ENCODE results near the gene P3H3.

Gene P3H3

DNA sequence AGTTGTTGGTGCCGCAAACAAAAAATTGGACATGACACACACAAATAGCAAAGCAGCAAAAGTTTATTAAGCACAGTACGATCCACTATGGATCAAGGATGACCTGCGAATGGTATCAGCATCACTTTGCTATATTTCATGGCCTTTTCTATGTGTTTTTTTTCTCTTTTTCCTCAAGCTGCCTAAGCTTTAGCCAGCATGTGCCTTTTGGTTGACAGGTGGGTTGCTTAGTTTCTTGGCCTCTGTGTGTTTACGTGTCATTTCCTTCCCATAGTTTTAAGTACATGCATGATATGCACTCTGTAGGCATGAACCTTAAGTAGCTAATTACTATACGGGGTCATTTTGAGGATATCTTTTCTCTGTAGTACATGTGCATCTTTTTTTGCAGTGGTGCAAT is 29.1 kb upstream of the P3H3 start:
- DNase-seq: no peak

DNA sequence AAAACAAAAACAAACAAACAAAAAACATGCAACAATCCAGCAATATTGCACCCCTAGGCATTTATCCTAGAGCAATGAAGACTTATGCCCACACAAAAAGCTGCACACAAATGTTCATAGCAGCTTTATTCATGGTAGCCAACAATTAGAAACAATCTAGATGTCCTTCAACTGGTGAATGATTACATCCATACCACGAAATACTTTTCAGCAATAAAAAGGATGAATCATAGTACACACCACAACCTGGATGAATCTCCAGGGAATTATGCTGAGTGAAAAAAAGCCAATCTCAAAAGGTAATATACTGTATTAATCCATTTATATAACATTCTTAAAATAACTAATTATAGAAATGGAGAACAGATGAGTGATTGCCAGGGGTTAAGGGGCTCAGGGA is 21.0 kb upstream of the P3H3 start:
- DNase-seq: peak; percentile 33

DNA sequence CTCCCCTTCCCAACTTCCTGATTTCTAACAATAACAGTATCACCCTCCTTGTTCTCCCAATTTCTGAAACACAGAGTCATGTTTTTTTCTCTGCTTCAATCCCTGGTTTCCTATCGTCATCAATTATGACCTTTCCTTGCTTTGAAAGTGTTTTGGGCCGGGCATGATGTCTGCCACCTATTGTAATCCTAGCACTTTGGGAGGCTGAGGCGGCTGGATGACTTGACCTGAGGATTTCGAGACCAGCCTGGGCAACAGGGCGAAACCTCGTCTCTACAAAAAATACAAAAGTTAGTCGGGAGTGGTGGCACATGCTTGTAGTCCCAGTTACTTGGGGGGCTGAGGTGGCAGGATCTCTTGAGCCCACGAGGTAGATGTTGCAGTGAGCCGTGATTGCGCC is 19.2 kb upstream of the P3H3 start:
- no peak for DNase-seq

DNA sequence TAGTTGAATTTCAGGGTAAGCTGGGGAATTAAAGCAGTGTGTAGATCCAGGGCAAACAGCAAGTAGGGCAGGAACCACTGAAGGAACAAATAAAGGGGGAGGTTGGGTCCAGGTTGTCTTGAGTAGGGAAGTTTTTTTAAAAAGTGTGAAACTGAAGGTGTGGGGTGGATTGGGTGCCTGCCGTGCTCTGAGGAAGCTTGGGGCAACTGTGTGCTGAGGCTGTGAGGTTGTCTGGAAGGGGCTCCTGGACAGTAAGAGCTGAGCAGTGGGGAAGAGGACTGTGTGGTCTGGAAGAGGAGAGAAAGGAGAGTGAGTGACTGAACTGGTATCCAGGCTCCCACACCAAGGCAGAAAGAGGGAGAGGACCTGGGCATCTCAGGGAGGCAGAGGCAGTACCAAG is 17.4 kb upstream of the P3H3 start:
- no peak for DNase-seq

DNA sequence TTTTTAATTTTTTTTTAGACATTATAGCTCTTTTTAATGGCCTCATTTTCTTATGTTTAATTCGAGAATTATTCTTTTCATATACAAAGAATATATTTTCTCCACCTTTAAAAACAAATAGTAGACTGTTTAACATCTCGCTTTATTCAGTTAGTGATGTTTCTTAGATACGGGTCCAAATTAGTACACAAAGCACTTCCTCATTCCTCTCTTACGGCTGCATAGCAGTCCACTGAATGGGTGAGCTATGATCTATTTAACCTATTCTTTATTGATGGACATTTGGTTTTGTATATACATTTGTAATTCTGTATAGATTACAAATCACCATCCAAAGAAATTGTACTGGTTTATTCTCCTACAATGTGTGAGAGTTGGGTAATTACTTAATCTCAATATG is 14.8 kb upstream of the P3H3 start:
- DNase-seq: no peak

DNA sequence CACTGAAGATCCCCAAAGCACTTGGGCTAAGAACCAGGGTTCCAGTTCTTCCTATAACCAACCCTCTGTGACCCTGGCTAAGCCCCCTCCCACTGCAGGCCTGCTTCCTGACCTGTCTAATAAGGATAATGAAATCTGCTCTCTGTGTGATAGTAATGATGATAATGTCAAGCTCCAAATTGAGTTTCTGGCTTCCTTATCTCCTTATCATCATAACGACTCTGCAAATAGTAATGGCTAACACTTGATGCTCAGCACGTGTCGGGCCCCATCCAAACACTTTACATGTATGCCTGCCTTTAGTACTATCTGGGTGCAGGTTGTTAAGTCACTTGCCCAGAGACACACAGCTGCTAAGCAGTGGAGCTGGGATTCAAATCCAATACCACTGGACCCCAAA is 11.6 kb upstream of the P3H3 start:
- no peak for DNase-seq

DNA sequence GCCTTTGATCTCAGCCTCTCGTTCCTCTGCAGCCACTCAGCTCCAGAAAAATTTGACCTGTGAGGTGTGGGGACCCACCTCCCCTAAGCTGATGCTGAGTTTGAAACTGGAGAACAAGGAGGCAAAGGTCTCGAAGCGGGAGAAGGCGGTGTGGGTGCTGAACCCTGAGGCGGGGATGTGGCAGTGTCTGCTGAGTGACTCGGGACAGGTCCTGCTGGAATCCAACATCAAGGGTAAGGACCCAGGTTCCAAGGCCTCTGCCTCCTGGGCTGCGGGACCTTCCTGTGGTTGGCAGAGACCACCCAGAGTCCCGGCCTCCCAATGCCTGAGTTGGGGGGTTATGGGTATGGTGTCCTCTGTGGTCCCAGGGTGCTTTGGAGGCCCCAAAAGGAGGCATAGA is 11.1 kb upstream of the P3H3 start:
- no peak for DNase-seq

DNA sequence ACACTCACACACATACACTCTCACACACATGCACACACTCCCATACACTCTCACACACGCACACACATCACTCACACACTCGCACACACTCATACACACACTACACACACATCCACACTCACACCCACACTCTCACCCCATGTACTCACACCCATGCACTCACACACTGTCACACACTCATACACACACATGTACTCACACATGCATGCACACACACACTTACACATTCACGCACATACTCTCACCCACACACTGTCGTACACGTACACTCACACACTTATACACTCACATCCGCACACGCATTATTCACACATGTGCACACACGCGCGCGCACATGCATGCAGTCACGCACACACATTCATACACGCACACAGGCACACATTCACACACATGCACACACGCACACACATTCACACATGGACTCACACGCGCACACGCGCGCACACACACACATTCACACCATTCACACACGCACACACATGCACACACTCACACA is 10.5 kb upstream of the P3H3 start:
- no peak for DNase-seq

DNA sequence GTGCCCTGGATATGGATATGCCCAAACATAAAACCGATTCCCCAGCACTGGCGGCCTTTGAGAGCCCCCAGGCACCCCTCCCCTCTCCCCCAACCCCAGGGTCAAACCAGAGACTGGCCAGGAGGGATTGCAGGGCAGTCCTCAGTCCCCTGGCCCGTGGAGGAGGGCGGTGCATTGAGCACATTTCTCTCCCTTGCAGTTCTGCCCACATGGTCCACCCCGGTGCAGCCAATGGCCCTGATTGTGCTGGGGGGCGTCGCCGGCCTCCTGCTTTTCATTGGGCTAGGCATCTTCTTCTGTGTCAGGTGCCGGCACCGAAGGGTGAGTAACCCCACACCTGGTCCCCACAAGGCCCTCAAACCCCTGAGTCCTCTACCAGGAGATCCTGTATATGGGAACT is 10.0 kb upstream of the P3H3 start:
- DNase-seq: no peak

DNA sequence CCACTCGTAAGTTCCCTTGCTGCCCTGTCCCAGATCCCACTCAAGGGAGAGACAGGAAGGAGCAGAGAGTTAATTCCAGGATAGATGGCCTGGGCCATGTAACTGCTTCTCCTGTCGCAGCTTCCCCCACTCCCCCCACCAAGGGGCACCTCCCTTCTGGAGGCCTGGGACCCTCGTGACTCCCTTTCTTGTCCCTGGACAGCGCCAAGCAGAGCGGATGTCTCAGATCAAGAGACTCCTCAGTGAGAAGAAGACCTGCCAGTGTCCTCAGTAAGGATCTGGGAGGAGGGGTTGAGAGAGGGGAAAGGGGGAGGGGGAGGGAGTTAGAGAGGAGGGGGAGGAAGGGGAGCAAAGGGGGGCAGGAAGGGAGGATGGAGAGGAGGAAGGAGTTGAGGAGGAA is 9.6 kb upstream of the P3H3 start:
- no peak for DNase-seq

DNA sequence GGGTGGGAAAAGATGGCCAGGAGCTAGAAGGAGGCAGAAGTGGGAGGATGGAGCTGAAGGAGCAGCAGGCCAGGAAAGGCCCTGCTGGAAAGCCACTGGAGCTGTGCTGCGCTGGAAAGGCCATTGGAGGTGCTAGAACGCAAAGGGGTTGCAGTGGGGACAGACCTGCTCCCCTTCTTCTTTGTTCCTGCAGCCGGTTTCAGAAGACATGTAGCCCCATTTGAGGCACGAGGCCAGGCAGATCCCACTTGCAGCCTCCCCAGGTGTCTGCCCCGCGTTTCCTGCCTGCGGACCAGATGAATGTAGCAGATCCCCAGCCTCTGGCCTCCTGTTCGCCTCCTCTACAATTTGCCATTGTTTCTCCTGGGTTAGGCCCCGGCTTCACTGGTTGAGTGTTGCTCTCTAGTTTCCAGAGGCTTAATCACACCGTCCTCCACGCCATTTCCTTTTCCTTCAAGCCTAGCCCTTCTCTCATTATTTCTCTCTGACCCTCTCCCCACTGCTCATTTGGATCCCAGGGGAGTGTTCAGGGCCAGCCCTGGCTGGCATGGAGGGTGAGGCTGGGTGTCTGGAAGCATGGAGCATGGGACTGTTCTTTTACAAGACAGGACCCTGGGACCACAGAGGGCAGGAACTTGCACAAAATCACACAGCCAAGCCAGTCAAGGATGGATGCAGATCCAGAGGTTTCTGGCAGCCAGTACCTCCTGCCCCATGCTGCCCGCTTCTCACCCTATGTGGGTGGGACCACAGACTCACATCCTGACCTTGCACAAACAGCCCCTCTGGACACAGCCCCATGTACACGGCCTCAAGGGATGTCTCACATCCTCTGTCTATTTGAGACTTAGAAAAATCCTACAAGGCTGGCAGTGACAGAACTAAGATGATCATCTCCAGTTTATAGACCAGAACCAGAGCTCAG is 8.8 kb upstream of the P3H3 start:
- no peak for DNase-seq

DNA sequence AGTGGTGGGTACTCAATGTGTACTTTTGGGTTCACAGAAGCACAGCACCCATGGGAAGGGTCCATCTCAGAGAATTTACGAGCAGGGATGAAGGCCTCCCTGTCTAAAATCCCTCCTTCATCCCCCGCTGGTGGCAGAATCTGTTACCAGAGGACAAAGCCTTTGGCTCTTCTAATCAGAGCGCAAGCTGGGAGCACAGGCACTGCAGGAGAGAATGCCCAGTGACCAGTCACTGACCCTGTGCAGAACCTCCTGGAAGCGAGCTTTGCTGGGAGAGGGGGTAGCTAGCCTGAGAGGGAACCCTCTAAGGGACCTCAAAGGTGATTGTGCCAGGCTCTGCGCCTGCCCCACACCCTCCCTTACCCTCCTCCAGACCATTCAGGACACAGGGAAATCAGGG is 8.0 kb upstream of the P3H3 start:
- no peak for DNase-seq

DNA sequence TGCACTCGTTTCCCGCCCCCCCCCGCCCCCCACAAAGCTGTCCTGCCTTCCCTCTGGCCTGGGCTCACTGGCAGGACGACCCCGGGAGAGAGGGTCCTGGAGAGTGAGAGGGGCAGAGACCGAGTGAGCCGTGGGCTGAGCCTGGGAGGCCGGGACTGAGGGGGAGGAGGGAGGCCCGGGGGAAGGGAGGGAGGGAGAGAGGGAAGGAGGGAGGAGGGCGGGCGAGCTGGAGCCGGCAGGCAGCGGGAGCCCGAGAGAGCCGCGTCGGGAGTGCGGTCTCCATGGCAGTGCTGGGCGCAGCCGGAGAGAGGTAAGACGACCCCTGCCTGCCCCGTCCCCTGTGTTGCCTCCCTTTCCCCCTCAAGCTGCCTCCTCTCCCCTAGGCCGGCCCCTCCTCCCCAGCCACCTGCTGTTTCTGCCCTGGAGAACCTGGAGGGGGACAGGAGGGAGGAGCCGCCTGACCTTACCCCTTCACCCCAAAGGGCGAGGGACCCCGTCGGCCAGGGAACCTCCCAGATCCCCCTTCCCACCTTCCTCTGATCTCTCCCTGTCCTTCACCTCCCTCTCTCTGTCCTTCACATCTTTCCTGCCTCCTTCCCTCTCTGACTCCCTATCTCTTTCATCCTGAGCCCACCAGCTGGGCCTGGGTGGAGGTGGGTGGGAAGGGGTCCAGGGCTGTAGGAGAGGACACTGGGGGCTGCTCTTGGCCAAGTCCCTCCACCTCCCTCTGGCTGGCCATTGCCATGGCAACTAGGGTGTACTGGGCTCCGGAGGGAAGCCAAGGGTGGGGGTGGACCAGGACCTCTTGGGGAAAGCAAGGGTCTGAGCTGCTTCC is 6.4 kb upstream of the P3H3 start, which contains the start of gene GPR162:
GPR162 (plus strand) TSS at position 231 of the 835 bp plus-strand sequence. CDS start 2,078 bp downstream, outside the sequence.
- peak; percentile 61 for DNase-seq

DNA sequence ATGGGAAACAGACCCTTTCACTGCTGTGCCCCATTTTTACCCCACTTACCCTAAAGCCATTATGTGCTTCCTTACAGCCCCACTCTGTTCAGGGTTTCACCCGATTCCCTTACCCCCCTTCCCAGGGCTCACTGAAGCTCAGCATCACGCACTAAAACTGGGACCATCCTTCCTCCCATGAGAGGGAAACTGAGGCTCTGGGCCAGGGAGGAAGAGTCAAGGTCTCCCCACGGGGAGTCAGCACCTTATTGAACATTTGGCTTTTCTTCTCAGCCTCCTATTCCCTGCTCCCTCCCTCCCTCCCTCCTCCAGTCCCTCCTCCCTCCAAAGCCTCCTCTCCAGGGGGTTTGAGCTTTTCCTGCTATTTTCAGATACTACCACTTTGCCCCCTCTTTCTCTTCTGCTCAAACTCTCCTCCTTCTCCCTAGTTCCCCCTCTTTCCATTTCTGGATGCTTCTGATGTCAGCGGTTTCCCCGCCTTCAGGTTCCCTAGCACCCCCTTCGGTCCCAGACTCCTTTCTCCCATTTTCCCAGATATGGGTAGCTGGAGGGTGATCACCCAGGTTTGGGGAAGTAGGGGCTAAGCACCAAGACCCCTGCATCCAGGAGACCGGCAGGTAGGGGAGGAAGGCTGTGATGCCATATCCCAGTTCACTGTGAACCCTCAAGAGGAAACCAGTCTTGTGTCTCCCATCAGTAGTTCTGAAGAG is 5.6 kb upstream of the P3H3 start:
- DNase-seq: no peak

DNA sequence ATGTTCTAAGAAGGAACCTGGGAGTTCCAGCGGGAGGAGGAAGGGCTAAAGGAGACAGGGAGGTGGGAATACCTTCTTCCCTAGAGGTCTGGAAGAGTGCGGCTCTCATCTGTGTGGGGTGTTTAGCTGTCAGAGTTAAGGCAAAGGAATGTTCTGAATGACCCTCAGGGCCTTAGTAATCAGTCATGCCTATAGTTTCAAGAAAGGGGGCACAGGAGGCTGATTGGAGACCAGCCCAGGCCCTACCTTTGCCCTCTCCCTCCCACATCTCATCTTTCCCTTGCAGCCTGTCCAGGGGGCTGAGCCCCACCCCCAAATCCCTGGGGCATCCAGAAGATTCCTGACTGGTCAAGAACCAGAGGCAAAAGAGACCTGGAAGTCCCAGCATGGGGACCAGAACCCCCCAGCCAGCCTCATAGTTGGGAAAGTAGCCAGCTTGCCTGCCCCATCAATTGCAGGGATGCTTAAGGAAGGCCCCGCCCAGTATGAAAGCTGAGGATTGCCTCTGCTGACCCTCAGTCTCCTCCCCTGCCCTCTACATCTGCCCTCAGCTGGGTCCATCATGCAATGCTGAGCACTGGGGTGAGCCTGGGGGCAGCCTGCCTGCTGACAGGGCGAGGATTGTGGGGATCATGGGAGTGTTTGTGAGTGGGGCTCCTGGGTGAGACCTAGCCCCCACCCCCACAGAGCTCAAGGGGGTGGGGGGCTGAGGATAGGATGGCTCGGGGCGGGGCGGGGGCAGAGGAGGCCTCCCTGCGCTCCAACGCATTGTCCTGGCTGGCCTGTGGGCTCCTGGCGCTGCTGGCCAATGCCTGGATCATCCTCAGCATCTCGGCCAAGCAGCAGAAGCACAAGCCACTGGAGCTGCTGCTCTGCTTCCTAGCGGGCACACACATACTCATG is 4.8 kb upstream of the P3H3 start:
- no peak for DNase-seq

DNA sequence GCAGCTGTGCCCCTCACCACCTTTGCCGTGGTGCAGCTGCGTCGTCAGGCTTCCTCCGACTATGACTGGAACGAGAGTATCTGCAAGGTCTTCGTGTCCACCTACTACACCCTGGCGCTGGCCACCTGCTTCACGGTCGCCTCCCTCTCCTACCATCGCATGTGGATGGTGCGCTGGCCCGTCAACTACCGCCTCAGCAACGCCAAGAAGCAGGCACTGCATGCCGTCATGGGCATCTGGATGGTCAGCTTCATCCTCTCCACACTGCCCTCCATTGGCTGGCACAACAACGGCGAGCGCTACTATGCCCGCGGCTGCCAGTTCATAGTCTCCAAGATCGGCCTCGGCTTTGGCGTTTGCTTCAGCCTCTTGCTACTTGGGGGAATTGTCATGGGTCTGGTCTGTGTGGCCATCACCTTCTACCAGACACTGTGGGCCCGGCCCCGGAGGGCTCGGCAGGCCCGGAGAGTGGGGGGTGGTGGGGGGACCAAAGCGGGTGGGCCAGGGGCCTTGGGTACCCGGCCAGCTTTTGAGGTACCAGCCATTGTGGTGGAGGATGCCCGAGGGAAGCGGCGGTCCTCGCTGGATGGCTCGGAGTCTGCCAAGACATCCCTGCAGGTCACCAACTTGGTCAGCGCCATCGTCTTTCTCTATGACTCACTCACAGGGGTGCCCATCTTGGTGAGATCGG is 4.0 kb upstream of the P3H3 start:
- DNase-seq: no peak

DNA sequence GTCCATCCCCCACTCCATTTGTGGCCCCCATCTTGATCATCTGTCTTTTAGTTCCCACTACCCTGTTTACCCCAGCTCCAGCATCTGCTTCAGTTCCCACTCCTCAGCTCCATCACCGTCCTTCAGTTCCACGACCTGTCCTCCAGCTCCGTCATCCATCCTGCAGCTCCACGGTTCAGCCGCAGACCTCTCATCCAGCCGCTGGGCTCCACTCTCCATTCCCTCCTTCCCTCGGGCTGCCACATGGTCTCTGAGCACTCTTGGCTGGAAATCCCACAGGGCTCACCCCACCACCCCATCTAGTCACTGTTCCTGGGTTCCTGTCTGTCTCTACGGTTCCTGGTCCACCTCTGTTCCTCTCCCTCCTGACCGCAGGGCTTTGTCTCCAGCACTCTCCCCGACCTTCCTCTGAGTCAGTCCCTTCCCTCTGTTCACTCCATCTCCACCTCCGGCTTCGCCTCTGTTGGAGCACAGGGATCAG is 3.3 kb upstream of the P3H3 start:
- DNase-seq: peak; percentile 35

DNA sequence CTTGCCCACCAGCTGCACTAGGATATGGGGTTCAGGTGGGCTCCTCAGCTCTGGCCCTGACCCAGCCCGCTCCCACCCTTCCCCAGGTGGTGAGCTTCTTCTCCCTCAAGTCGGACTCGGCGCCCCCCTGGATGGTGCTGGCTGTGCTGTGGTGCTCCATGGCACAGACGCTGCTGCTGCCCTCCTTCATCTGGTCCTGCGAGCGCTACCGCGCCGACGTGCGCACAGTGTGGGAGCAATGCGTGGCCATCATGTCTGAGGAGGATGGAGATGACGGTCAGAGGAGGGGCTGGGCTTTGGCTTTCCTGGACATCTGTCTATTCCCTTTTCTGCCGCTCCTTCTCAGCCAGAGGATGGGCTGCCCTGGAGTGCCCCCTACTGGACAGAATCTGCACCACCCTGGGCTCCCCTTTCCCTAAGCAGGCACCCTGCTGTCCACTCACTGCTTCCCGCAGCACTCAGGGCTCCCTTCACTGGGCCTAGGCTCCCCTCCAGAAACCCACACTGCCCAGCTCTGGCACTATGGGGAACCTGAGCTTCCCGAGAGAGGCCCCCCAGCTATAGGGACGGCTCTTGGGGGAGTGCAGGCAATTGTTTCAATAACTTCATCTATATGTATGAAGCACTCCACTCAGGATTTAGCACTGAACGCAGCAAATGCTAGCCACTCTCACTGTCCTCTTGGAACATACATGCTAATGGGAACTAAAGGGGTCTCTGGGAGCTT is 2.6 kb upstream of the P3H3 start:
- peak; percentile 84 for DNase-seq

DNA sequence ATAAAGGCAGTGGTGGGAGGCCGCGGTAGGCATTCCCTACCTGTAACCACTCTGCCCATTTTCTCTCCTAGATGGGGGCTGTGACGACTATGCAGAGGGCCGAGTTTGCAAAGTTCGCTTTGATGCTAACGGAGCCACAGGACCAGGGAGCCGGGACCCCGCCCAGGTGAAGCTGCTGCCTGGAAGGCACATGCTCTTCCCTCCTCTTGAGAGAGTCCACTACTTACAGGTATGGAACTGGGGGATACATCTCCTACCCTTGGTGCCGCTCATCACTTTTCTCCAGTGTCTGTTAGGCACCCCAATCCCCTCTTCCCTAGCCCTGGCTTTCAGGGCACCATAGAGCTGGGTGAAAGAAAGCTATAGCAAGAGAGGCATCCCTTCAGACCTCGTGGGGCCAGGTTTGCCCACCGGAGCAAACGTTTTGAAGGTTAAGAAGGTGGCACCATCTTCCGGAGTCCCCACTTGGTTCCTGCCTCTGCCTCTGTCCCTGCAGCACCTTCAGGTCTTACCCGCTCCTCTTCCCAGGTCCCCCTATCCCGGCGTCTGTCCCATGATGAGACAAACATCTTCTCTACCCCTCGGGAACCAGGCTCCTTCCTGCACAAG is 2.0 kb upstream of the P3H3 start:
- DNase-seq: no peak
